DND-41 (cell line): ENCODE measurements around the gene MAD2L1BP.

Source experiments
- ATAC-seq: fragments of 200-7000 bp; cut with Tn5 transposase; 3 replicates; pipeline ENCODE4 v1.9.1; 2021; ENCODE audit warnings: low read depth; ENCODE audit not compliant: insufficient read depth
- DNase-seq: peaks from one replicate; pipeline ENCODE4 v3.0.0-alpha.2; 2020
- H2AFZ ChIP-seq: 2 replicates; pipeline ENCODE4 v1.6.0; 2012; ENCODE audit warnings: low read depth, low read length
- H3K27ac ChIP-seq: 2 replicates; pipeline ENCODE4 v1.5.1; 2012; ENCODE audit warnings: low read length, inconsistent platforms
- H3K27me3 ChIP-seq: fragments of 200-600 bp; sonication (generic); 2 replicates; pipeline ENCODE4 v1.6.0; 2012; ENCODE audit warnings: low read length, mild to moderate bottlenecking, inconsistent platforms; ENCODE audit not compliant: insufficient read depth, poor library complexity
- H3K36me3 ChIP-seq: 2 replicates; pipeline ENCODE4 v1.5.1; 2012; ENCODE audit warnings: low read length, inconsistent platforms; ENCODE audit not compliant: insufficient read depth
- H3K4me1 ChIP-seq: 2 replicates; pipeline ENCODE4 v1.5.1; 2012; ENCODE audit warnings: mild to moderate bottlenecking, low read length; ENCODE audit not compliant: insufficient read depth
- H3K4me2 ChIP-seq: 2 replicates; pipeline ENCODE4 v1.6.0; 2012; ENCODE audit warnings: mild to moderate bottlenecking, moderate library complexity, low read length, inconsistent platforms; ENCODE audit not compliant: insufficient read depth
- H3K4me3 ChIP-seq, 2 experiments: fragments of 200-600 bp in 1 of 2; shearing (Covaris generic) in 1 of 2; 2 replicates each; pipeline ENCODE4 v1.5.1; 2012 to 2016; ENCODE audit warnings: inconsistent platforms in 2 of 2, low read length in 2 of 2, mild to moderate bottlenecking in 2 of 2, low read depth in 1 of 2, moderate library complexity in 1 of 2
- H3K79me2 ChIP-seq: 2 replicates; pipeline ENCODE4 v1.6.0; 2012; ENCODE audit warnings: low read length, inconsistent platforms; ENCODE audit not compliant: insufficient read depth
- H3K9ac ChIP-seq: 2 replicates; pipeline ENCODE4 v1.6.0; 2012; ENCODE audit warnings: low read depth, mild to moderate bottlenecking, inconsistent platforms, low read length, moderate library complexity
- H3K9me3 ChIP-seq: 2 replicates; pipeline ENCODE4 v1.5.1; 2012; ENCODE audit warnings: low read length, moderate library complexity, mild to moderate bottlenecking, inconsistent platforms; ENCODE audit not compliant: insufficient read depth, severe bottlenecking
- H4K20me1 ChIP-seq: 2 replicates; pipeline ENCODE4 v1.6.0; 2012; ENCODE audit warnings: low read length; ENCODE audit not compliant: insufficient read depth
- CTCF ChIP-seq: IDR thresholded peaks from 2 replicates; pipeline ENCODE4 v1.5.1; 2012; ENCODE audit warnings: borderline replicate concordance, low read length, moderate library complexity, mild to moderate bottlenecking; ENCODE audit not compliant: poor library complexity, severe bottlenecking; ENCODE audit errors: extremely low read depth
- EZH2 ChIP-seq: IDR thresholded peaks from 3 replicates; pipeline ENCODE4 v1.6.1; 2012; ENCODE audit warnings: borderline replicate concordance, low read depth, mild to moderate bottlenecking, moderate library complexity, low read length, inconsistent platforms; ENCODE audit not compliant: severe bottlenecking

MAD2L1BP gene

GRCh38 chr6:43623880-43624785 lies 11.5 kb upstream of the MAD2L1BP start:
- Histone ChIP-seq H3K27ac (no peak overlapping the region), H4K20me1 (peaks cover 11% of the 10 kb centered on the region; the same call in 1 of the 2 replicates), H3K9me3 (no peaks in the 10 kb centered on the region), H2AFZ (no peak overlapping the region), H3K9ac (no peak overlapping the region), H3K27me3 (no peaks in the 10 kb centered on the region), H3K36me3 (peaks cover 85% of the 10 kb centered on the region), H3K4me3 (no peak overlapping the region), H3K79me2 (peaks cover 31% of the 10 kb centered on the region), H3K4me1 (peaks cover 23% of the 10 kb centered on the region), H3K4me2 (no peak overlapping the region)
- no peak for TF ChIP-seq CTCF
- TF ChIP-seq EZH2, result no peak
- DNase-seq, result no peak
- ATAC-seq, result no peak

- Histone ChIP-seq H3K79me2 (peaks cover 31% of the 10 kb centered on the region), H3K4me1 (peaks cover 28% of the 10 kb centered on the region), H3K9ac (no peak overlapping the region), H3K9me3 (no peaks in the 10 kb centered on the region), H3K36me3 (peaks cover 78% of the 10 kb centered on the region), H3K27ac (no peak overlapping the region), H4K20me1 (peaks cover 11% of the 10 kb centered on the region; the same call in 1 of the 2 replicates), H3K4me3 (no peak overlapping the region), H2AFZ (no peak overlapping the region), H3K4me2 (no peak overlapping the region), H3K27me3 (no peaks in the 10 kb centered on the region)
- ATAC-seq, result no peak
- TF ChIP-seq CTCF, result no peak
- TF ChIP-seq EZH2, result no peak
- DNase-seq, result no peak
Observed at GRCh38 chr6:43624786-43625288, 10.8 kb upstream of the MAD2L1BP start.

GRCh38 chr6:43625393-43625992 lies 10.1 kb upstream of the MAD2L1BP start:
- Histone ChIP-seq H3K4me1 (peaks cover 33% of the 10 kb centered on the region), H2AFZ (no peak overlapping the region), H3K9me3 (no peaks in the 10 kb centered on the region), H4K20me1 (peaks cover 11% of the 10 kb centered on the region), H3K27me3 (no peaks in the 10 kb centered on the region), H3K79me2 (peaks cover 31% of the 10 kb centered on the region), H3K27ac (no peak overlapping the region), H3K9ac (no peak overlapping the region), H3K4me3 (no peak overlapping the region), H3K36me3 (peaks cover 73% of the 10 kb centered on the region), H3K4me2 (no peak overlapping the region)
- ATAC-seq (no peak), DNase-seq (no peak)
- no peak for TF ChIP-seq EZH2
- TF ChIP-seq CTCF, result no peak
